Activated T-helper 9 cell treated with anti-CD3 and anti-CD28 coated beads, Interleukin-2, amount 50 U/mL, for 16 hours (primary cell): Measurements from ENCODE around the gene ANXA11.

ENCODE experiments used
- DNase-seq: peaks from one replicate; pipeline ENCODE4 v3.0.0-alpha.2; 2020; ENCODE audit warnings: low read depth

Gene ANXA11

DNA sequence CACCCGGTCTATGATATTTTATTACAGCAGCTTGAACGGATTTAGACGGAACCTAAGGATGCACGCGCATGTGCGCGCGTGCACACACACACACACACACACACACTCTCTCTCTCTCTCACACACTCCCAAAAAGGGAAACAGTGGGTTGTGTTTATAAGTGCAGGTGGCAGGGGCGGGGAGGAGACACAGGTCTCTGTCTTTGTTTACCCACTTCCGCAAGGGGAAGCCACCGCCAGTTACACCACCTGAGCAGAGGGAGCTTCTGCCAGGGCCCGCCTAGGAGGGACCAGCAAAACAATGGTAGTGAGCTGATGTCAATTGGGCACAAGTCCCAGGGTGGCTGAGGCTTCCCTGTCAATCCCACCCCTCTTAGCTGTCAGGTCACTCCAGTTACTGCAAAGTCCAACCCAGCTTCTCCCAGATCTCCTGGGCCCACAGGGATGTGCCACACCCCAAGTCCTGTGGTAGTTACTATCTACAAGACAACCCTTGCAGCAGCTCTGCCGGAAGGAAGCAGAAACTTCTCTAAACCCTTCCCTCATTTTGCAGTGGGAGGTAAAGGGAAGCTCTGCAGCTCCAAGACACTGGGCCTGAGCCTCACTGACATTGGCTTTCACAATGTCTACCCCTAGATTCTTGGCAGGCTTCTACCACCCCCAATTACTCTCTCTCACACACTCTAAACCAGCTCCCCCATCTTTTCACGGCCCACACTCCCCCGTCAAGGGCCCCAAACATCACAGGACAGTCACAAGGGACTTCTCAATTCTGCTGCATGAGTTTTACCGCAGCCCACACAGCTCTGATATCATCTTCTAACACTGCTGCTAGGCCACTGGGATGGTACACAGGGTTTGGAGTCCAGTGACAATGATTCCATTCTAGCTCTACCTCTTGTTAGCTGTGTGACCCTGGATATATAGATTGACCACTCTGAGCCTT is 17.6 kb downstream of the ANXA11 start:
- DNase-seq = peak; percentile 37

DNA sequence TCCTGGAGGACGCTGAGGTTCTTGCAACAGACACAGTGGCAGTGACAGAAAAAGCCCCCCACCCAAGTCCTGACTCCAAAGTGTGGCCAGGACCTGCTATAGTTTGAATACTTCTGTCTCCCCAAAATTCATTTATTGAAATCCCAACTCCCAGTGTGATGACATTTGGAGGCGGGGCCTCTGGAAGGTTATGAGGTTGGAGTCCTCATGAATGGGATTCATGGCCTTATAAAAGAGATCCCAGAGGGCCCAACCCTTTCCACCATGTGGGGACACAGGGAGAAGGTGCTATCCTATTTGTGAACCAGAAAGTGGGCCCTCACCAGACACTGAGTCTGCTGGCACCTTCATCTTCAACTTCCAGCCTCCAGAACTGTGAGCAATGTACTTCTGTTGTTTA is 18.3 kb downstream of the ANXA11 start:
- DNase-seq = no peak

DNA sequence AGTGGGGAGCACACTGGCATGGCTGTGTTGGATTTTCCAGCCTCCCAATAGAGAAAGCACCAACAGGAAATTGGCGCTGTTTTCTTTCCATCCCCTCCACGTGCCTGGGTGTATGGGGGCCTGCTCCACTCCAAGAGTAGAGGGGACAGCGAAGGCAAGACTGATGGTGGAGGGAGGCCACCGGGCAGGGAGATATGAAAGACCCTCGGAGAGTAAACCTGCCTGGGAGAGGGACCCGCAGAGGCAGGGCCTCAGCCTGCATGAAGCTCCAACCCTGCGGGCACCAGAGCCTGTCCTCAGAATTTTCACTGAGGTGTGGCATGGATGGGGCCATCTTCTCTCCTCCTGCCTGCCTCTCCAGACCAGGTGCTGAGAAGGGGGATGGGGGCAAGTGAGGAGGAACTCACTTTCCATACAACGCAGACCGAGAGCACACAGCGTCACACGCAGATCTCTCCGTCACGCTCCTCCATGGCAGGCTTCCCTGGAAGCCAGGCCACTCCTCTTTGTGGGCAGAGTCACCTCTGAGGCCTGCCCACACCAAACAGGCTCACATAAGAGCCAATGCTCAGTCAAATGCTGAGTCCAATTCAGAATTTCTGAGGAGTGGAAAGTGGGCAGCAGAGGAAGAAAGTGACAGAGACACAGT is 18.8 kb downstream of the ANXA11 start:
- no peak for DNase-seq

DNA sequence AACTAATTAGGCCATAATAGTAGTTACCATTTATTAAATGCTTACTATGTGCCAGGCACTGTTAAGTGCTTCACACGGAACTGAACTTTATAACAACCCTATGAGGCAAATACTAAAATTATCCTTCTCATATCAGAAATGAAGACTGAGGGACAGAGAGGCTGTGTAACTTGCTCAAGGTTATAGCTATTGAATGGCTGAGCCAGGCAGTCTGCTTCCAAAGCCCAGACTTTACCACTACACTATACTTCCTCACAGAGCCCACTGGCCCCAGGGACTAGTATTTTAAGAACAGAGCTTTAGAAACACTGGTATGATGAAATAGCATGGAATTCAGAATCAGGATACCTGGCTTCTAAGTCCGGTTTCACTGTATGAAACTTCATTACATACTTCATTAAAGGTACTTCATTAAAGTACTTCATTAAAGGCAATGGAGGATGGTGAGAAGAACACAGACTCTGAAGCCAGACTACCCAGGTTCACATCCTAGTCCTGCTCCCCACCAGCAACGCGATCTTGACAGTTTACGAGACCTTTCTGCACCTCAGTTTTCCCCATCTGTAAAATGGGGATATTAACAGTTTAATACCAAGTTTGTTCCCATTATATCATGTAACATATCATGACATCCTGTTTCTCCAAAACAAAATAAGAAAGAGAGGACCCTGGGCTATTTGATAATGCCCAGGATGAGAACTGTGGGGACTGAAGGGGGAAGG is 19.6 kb downstream of the ANXA11 start:
- DNase-seq = no peak

DNA sequence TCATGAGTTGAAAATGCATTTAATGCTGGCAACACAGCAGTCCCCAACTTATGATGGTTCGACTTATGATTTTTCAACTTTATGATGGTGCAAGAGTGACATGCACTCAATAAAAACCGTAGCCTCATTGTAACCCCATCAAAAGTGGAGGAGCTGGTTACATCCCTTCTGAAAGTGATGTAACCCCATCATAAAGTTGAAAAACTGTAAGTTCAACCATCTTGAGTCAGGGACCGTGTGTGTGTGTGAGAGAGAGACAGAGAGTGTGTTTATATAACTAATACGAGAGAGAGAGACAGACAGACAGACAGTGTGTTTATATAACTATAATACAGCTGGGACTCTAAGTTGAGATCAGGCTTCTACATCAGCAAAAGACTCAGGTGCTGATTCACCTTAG is 21.0 kb downstream of the ANXA11 start:
- no peak for DNase-seq

DNA sequence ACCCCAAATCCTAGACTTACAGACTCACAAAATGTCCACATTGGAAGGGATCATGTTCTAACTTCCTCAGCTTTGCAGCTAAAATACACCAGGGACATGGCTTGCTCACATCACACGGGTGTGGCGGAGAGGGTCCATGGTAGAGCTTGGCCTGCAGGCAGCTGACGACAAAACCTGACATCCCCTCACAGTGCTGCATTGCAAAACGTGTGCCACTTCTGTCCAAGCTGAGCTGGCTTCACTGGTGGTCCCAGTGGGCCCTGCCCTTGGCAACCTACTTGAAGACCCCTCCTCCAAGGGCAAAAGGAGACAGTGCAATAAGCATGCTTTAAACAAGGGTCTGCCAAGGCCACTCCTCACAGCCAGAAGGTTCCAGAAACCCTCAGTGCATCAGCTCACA is 21.9 kb downstream of the ANXA11 start:
- DNase-seq = no peak

DNA sequence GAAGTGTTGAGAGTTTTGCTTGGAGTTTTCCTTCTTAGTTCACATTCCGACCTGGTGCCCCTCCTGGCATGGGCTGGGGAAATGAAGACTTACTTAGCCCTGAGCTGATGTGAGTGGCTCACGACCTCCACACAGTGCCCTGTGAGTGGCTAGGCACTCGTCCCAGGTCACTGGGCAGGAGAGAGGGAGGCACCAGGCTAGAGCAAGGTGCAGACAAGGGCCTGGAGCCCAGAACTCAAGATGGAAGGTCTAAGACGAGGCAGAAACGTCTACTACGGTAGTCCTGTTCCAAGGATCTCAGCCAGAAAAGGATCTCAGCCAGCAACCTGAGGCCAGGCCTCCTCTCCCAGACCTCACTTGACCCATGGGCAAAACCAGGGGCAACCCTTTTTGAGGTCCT is 22.4 kb downstream of the ANXA11 start:
- DNase-seq = no peak

DNA sequence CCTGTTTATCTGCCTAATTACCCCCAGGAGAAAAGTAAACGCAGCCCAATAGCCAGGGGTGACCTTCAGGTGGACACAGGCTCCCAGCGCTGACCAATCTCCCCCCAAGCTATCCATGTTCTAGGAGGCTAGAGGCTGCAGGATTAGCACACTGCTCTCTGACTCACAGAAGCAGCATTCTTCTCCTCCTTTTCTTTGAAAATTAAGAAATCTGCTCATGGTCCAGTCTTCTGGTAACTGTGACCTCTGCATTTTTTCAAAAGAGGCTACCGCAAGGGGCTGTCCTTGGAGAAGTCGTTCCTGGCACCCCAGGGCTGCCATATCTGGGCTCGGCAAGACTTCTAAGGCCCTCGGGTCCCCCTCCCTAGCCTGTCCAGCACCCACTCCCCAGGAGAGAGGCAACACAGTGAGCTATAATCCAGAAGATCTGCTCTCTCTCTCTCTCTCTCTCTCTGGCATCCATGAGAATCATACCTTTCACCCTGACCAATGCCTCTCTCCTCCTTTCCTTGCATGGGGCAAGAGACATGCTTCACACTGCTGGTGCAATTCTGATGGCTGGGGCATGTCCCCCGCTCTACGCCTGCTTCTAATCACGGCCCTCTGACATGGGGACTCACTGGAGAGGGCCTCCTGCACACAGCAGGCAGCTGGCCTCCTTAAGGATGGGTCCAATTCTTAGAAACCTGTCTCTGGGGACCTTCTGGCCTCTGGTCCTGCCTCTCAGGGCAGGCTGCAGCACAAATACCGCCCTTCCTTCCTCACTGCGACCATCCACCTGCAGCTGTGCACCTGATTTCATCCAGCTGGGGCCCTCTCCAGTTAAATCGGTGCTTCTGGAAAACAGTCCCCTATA is 27.3 kb downstream of the ANXA11 start:
- DNase-seq = no peak

DNA sequence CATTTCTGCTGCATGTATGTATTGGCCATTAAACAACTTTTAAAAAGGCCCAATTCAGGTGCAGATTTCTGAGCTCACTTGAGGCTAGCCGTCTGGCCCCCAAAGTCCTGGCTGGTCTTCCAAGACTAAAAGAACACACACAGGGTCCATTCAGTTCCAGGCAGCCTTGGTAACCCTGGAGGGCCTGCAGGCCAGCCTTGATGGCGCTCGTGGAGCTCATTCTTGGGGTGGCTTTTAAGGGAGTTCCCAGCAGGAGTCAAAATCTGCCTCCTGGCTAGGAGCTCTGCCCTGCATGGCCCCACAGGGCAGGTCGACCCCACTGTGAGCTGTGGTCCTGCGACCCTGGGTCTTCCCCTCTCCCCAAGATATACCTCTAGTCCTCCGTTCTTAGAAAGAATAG is 28.8 kb downstream of the ANXA11 start:
- DNase-seq = no peak

DNA sequence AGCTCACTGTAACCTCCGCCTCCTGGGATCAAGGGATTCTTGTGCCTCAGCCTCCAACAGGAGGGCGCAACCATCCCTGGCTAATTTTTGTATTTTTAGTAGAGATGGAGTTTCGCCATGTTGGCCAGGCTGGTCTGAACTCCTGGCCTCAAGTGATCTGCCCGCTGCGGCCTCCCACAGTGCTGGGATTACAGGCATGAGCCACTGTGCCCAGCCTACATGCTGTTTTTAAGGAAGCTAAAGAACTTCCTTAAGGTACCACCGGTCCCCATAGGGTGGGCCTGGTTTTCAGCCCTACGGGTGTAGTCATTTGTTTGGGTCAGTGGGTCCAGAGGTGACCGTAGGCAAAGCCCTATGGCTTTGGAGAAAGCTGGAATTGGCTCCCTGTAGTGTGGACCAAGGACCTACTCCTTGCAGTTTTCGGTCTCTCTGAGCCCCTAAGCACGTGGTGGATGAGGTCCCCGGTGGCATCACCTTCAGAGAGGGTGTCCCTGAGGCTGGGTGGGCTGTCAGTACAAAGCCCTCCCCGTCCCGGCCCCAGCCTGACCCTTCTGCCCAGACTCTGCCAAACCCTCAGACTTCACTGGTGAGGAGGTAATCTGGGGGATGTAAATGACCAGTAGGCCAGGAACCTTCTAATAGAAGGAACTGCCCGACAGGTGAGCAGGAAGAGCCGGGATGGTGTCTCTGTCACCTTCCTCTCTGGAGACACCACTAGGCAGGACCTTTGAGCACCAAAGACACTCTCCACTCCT is 30.5 kb downstream of the ANXA11 start:
- no peak for DNase-seq

DNA sequence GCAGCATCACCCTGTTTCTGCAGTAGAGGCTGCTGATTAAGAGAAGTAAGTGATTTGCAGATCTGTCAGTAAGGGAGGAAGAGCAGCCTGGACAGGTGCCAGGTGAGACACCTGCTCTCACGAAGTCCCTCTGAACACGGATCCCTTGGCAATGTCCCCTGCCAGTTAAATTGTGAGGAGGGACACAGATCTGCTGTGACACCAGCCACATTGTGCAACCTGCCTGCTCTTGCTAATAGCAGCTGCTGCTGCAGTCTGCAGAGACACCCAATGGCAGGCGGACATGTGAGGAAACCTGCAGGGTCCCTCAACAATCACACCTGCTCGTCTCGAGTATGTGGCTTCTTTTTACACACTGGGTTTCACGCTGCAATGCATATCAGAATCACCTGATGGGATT is 31.9 kb downstream of the ANXA11 start:
- no peak for DNase-seq

DNA sequence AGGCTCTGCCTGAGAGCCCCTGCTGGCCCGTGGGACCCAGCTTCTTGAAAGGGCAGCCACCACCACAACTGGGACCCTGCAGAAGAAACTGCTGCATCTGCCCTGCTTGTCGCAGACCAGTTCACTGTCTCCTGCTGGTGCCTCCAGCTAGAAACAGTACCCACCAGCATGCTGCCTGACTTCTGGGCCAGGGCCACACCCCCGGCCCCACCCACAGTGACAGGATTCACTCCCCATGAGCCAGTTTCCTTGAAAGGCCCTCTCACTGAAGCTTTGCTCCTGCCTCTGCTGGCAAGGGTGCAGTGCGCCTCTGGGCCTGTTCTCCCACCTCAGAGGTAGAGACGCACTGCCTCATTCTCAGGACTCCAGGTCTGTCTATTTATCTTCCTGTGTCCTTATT is 32.4 kb downstream of the ANXA11 start:
- DNase-seq = no peak

DNA sequence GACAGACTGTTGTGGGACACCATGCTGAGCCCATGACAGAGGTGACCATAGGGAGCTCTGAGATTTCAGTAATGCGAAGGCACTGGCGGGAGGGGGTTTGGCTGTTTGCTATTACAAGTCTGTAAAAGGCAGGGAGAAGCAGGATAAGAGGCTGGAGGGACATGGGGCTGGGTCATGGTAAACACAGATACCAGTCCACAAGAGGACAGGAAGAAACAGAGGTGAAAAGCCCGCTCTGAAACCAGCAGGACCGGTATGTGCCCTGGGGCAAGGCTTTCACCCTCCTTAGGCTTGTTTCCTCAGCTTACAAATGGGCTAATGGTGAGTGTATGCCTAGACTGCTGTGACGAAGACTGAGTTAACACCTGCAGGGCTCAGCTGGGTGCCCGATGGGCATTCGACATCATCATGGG is 34.1 kb downstream of the ANXA11 start:
- no peak for DNase-seq

DNA sequence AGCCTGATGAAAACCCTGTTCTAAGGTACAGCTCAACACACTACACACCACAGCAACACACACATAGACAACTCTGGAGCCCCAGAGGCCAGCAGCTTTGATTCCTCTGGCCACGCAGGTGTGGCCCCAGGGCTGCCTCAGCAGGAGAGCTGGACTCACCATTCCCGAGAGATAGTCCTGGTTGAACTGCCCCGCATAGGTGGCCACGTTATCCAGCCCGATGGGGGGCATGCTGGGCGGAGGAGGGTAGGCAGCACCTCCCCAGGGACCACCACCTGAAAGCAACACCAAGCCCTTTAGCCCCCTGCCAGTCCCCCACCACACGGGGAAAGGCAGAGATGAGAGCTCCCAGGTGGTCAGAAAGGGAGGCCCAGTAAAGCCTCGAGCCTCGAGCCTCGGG is 34.7 kb downstream of the ANXA11 start:
- no peak for DNase-seq

DNA sequence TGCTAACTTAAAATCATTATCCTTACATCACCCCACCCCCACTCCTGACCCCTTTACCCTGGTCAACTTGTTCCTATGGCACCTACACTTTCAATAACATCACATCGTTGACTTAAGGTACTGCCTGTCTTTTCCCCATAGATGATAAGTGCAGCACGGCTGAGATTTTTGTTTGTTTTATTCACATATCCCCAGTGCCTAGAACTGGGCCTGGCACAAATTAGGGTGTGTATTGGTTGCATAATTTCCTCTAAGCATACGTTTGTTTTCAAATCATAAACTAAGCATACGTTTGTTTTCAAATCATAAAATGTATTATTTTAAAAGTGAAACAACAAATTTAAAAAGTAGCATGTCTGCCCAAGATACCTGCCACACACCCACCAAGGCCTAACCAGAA is 35.3 kb downstream of the ANXA11 start:
- no peak for DNase-seq

DNA sequence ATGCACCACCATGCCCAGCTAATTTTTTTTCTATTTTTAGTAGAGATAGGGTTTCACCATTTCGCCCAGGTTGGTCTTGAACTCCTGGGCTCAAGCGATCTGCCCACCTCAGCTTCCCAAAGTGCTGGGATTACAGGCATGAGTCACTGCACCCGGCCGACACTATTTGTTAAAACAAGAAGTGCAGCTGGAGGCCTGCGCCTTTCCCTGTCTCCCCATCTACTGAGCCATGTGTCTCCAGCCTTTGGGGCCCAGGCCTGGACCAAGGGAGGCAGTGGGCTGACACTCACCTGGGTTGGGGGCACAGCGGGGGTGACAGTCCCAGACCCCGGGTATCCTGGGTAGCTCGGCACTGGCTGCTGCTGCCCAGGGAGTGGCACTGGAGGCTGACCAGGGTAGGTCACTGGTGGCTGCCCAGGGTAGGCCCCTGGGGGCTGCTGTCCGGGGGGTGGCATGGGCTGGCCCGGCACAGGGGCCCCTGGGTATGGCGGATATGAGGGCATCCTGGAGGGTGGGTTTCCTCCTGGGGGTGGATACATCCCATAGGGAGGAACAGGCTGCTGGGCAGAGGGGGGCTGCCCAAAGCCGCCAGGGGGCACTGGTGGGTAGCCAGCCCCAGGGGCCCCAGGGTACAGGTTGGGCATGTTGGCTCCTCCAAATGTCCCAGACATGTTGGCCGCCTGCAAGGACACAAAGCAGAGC is 36.5 kb downstream of the ANXA11 start:
- DNase-seq = peak; percentile 7

DNA sequence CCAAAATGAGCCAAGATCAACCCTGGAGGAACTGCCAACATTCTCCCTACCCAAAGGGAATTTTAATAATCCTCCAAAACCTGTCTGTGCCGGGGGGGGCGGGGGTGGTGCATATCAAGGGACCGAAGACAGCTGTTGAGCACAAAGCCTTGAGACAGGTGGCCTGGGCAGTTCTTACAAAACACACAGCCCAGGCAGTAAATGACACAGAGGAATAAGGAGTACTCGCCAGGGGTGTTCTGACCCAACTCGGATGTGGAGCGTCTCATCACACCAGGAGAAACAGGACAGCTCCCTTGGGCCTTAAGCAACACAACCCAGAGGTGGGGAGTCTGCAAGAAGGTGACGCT is 37.2 kb downstream of the ANXA11 start:
- no peak for DNase-seq

DNA sequence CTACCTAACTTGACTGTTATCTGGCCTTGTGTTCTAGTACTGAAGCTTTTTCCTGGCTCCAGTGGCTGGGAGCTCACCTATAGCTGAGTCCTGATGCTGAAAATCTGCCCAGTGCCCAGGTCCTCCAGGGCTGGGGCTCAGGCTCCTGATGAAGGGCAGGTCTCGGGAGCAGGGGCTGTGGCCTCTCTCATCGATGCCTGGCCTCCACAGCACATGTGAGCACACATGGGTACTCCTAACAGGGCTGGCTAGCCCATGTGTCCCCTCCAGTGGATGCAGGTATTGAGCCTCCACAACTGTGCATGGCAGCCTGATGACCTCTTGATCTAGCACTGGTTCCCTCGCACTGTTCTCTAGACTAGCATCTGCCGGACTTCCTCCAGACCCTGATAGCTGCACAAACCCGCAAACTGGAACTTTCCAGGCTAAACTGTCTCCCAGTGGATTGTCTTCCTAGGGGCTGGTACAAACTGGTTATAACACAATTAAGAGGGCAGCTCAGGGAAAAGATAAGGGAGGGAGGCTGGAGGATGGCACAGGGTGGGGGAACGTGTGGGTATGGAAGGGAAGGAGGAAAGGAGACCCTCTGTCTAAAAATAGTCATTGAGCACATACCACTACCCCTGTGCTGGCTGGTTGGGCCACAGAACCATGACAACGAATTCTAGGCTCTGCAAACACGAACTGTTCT is 37.7 kb downstream of the ANXA11 start:
- no peak for DNase-seq

DNA sequence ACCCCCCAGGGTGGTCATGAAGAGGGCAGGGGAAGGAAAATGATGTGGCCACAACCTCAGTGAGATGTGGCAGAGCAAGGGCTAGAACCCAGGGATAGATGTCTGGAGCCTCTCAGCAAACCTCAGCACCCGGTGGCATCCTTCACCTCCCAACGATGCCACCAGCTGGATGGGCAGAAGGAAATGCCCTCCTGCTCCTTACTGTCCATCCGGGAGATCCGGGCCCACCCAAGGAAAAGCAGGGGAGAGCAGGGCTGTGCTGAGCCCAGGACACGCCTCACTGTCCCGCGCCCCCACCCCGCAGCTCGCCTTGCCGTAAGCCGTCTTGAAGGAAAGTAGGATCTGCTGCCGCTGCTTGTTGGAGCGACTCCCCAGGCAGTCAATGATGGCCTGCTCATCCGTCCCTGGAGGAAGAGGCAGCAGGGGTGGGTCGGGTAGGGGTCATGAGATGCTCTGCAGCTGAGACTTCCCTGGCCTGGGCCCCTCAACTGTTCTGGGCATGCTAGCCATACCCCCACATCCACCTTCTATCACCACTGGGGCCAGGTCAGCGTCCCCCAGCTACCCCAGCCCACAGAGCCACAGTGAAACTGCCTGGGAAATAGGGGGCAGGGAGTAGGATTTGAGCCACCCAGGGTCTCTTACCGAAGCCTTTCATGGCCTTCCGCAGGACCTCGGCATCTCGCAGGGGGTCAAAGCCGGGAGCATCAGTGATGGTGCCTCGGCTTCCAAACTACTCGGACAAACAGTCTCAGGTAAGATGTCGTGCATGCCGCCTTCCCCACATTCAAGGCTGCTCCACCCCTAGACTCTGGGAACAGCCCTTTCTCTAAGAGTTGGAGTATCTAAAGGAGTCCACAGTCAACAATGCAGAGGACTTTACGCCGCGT is 38.5 kb downstream of the ANXA11 start:
- DNase-seq = no peak
